Caco-2 (cell line): Measurements from ENCODE around the gene SPATA21. TPM values are rescaled to one million over a fixed set of nuclear protein-coding genes. Genes with fewer than 3 reads are reported as not detected.
A peak's percentile ranks its signal among the peaks of the same experiment; 100 is the strongest.
"Not testable (repeated sequence)": the region's sequence is repeated elsewhere in the genome, so short reads cannot be mapped to it uniquely, and the experiment has no call there.

Experiments used
- BruUV-seq: library from RNA; stranded (reverse); fragments of 400-500 nt; replicated peaks from 2 replicates; lab custom pipeline; 2021; lab: Mats Ljungman, UMichigan
- CTCF ChIA-PET: fragments of 300-600 bp; sonication (Branson Sonifier 250); formaldehyde crosslinking; loops from one replicate; lab custom pipeline; 2022; ENCODE audit warnings: antibody characterized with exemption; lab: Charles Lee
- POLR2A ChIA-PET: fragments of 300-600 bp; sonication (Branson Sonifier 250); formaldehyde crosslinking; loops from one replicate; lab custom pipeline; 2022; ENCODE audit warnings: antibody characterized with exemption; lab: Charles Lee
- DNase-seq, 2 experiments: peaks; one replicate each; pipeline versions ENCODE4 v3.0.0 to v3.0.0-alpha.2; 2020 to 2022
- H3K27me3 ChIP-seq: replicated peaks from 2 replicates; pipeline ENCODE4 v1.6.0; 2011; ENCODE audit warnings: low read length; ENCODE audit not compliant: control insufficient read depth, insufficient read depth
- H3K36me3 ChIP-seq: 2 replicates; pipeline ENCODE4 v1.5.1; 2011; ENCODE audit warnings: low read length; ENCODE audit not compliant: control insufficient read depth, insufficient read depth
- H3K4me1 ChIP-seq: fragments of 250-450 bp; sonication (Bioruptor Pico); 2 replicates; pipeline ENCODE4 v1.5.1; 2020; ENCODE audit warnings: mild to moderate bottlenecking
- H3K4me3 ChIP-seq: 2 replicates; pipeline ENCODE4 v1.5.1; 2011; ENCODE audit warnings: low read depth, mild to moderate bottlenecking, control low read depth, low read length
- H3K9me3 ChIP-seq: fragments of 250-450 bp; sonication (Bioruptor Pico); 2 replicates; pipeline ENCODE4 v1.5.1; 2020; ENCODE audit warnings: mild to moderate bottlenecking, moderate library complexity
- H3K27ac Mint-ChIP-seq: one replicate; pipeline ENCODE4 v1.8.0; 2022; ENCODE audit warnings: mixed read lengths; ENCODE audit not compliant: unreplicated experiment
- H3K27me3 Mint-ChIP-seq: one replicate; pipeline ENCODE4 v1.8.0; 2022; ENCODE audit warnings: mixed read lengths; ENCODE audit not compliant: insufficient read depth, unreplicated experiment
- H3K36me3 Mint-ChIP-seq: one replicate; pipeline ENCODE4 v1.8.0; 2022; ENCODE audit warnings: mild to moderate bottlenecking, mixed read lengths; ENCODE audit not compliant: insufficient read depth, unreplicated experiment
- H3K4me1 Mint-ChIP-seq: one replicate; pipeline ENCODE4 v1.8.0; 2022; ENCODE audit warnings: low read depth, mixed read lengths; ENCODE audit not compliant: unreplicated experiment
- H3K4me3 Mint-ChIP-seq: one replicate; pipeline ENCODE4 v1.8.0; 2022; ENCODE audit warnings: mild to moderate bottlenecking, moderate library complexity, mixed read lengths; ENCODE audit not compliant: unreplicated experiment
- H3K9me3 Mint-ChIP-seq: one replicate; pipeline ENCODE4 v1.8.0; 2022; ENCODE audit warnings: mixed read lengths; ENCODE audit not compliant: unreplicated experiment
- CTCF ChIP-seq, 2 experiments: fragments of 200-600 bp in 1 of 2; IDR thresholded peaks; 1 replicate in 1 of 2; 2 replicates in 1 of 2; pipeline versions ENCODE4 v1.5.1 to v1.8.0; 2011 to 2022; ENCODE audit warnings: antibody characterized with exemption in 1 of 2, control low read depth in 1 of 2, inconsistent platforms in 1 of 2, low read depth in 1 of 2, low read length in 1 of 2, mild to moderate bottlenecking in 1 of 2, moderate library complexity in 1 of 2; ENCODE audit not compliant: insufficient read depth in 1 of 2, severe bottlenecking in 1 of 2, unreplicated experiment in 1 of 2
- intact Hi-C: fragments of 100-400 bp; cut with micrococcal nuclease; formaldehyde crosslinking; loops from one replicate; pipeline ENCODE4 v1.10.0; 2022; ENCODE audit not compliant: unreplicated experiment
- total RNA-seq: library from RNA; stranded (reverse); gene quantifications from 2 replicates; pipeline ENCODE4 v1.2.3, GENCODE V29; 2022

The SPATA21 gene
- total RNA-seq, 1 experiment from 2014 or later: not detected

- H3K4me1 Mint-ChIP-seq, H3K36me3 Mint-ChIP-seq, H3K4me3 Mint-ChIP-seq, H3K27ac Mint-ChIP-seq, H3K36me3 ChIP-seq, H3K4me3 ChIP-seq, H3K9me3 ChIP-seq, BruUV-seq, intact Hi-C loops, H3K9me3 Mint-ChIP-seq, POLR2A ChIA-PET, H3K27me3 ChIP-seq, H3K4me1 ChIP-seq, H3K27me3 Mint-ChIP-seq: not testable (repeated sequence)
- TF ChIP-seq CTCF (IDR thresholded peaks at IDR 0.05; ENCODE audit: insufficient read depth in 1 of 2, low read depth in 1 of 2, low read length in 1 of 2, severe bottlenecking in 1 of 2, unreplicated experiment in 1 of 2): peak in 1 of 2 experiments; percentile 31
- CTCF ChIA-PET: interaction anchor here (0.6 to 1.0 kb wide), 3 partner anchors 146 to 426 kb away, joined by 3 to 5 read pairs (median 5); no protein-coding TSS in a partner anchor
- DNase-seq: peak in 1 of 2 experiments; percentile 23
Measured at GRCh38 chr1:16474891-16475290, 37.7 kb upstream of the SPATA21 start.

GRCh38 chr1:16474166-16474800 lies 37.1 kb upstream of the SPATA21 start:
- BruUV-seq: no TSS peak
- H3K4me3 Mint-ChIP-seq: no peak overlapping the region
- no peaks in the 10 kb centered on the region for H3K27me3 Mint-ChIP-seq
- Histone ChIP-seq H3K27me3 (no peaks in the 10 kb centered on the region), H3K4me3 (no peak overlapping the region), H3K4me1 (no peaks in the 10 kb centered on the region), H3K9me3 (no peaks in the 10 kb centered on the region), H3K36me3 (no peaks in the 10 kb centered on the region)
- no peaks in the 10 kb centered on the region for H3K9me3 Mint-ChIP-seq
- ChIA-PET CTCF (interaction anchor here (1.0 kb wide), 1 partner anchor 147 kb away, joined by 5 read pairs; no protein-coding TSS in a partner anchor), POLR2A (no interaction called here)
- no peak for TF ChIP-seq CTCF (IDR thresholded peaks at IDR 0.05; ENCODE audit: insufficient read depth in 1 of 2, low read depth in 1 of 2, low read length in 1 of 2, severe bottlenecking in 1 of 2, unreplicated experiment in 1 of 2)
- DNase-seq: no peak
- H3K4me1 Mint-ChIP-seq: no peaks in the 10 kb centered on the region
- intact Hi-C loops: no loop called here
- H3K27ac Mint-ChIP-seq: no peak overlapping the region
- H3K36me3 Mint-ChIP-seq: peaks cover 5% of the 10 kb centered on the region

- intact Hi-C loops: no loop called here
- POLR2A ChIA-PET: no interaction called here
- H3K27me3 Mint-ChIP-seq: no peaks in the 10 kb centered on the region
- H3K36me3 ChIP-seq: no peaks in the 10 kb centered on the region
- no peaks in the 10 kb centered on the region for H3K4me1 Mint-ChIP-seq
- no peaks in the 10 kb centered on the region for H3K9me3 ChIP-seq
- no peak for TF ChIP-seq CTCF (IDR thresholded peaks at IDR 0.05; ENCODE audit: insufficient read depth in 1 of 2, low read depth in 1 of 2, low read length in 1 of 2, severe bottlenecking in 1 of 2, unreplicated experiment in 1 of 2)
- H3K36me3 Mint-ChIP-seq: peaks cover 2% of the 10 kb centered on the region
- H3K4me3 Mint-ChIP-seq: no peak overlapping the region
- H3K9me3 Mint-ChIP-seq: no peaks in the 10 kb centered on the region
- no peak for DNase-seq
- CTCF ChIA-PET: no interaction called here
- BruUV-seq: no TSS peak
- no peak overlapping the region for H3K4me3 ChIP-seq
- H3K27me3 ChIP-seq: no peaks in the 10 kb centered on the region
- H3K4me1 ChIP-seq: no peaks in the 10 kb centered on the region
- H3K27ac Mint-ChIP-seq: no peak overlapping the region
Measured at GRCh38 chr1:16468558-16468957, 31.3 kb upstream of the SPATA21 start.
